C4-2B (cell line): ENCODE measurements around the gene LENG1.

Experiments used
- H3K27ac ChIP-seq: fragments of 450-650 bp; 2 replicates; pipeline ENCODE4 v1.5.1; 2017
- CTCF ChIP-seq: fragments of 450-650 bp; conservative IDR thresholded peaks from 2 replicates; pipeline ENCODE4 v1.5.1; 2017; ENCODE audit warnings: mild to moderate bottlenecking
- ZFX ChIP-seq: fragments of 450-650 bp; IDR thresholded peaks from 2 replicates; pipeline ENCODE4 v1.6.1; 2017

The LENG1 gene

GRCh38 chr19:54193011-54193410 is 33.5 kb upstream of the LENG1 start:
- no peak for TF ChIP-seq ZFX
- TF ChIP-seq CTCF = no peak
- H3K27ac ChIP-seq = no peak overlapping the region

- peak overlapping the region; percentile 86 for H3K27ac ChIP-seq
Observed at GRCh38 chr19:54191811-54192453, 32.4 kb upstream of the LENG1 start.

GRCh38 chr19:54191011-54191810 is 31.7 kb upstream of the LENG1 start, which contains the start of gene TSEN34:
Gene TSEN34 (plus strand): TSS chr19:54191308. CDS start chr19:54191365, 57 bp downstream.
- H3K27ac ChIP-seq = peak within 1 kb of the TSS; percentile 86
- TF ChIP-seq CTCF = no peak
- TF ChIP-seq ZFX = peak; percentile 72; the same call in 1 of the 2 replicates

More at GRCh38 chr19:54191811-54192453, 32.4 kb upstream of the LENG1 start:
- TF ChIP-seq ZFX (no peak), CTCF (no peak)

- H3K27ac ChIP-seq = peak overlapping the region; percentile 86
- TF ChIP-seq ZFX = no peak
- TF ChIP-seq CTCF = no peak
Observed at GRCh38 chr19:54190503-54191010, 31.0 kb upstream of the LENG1 start.

- peak overlapping the region; percentile 86 for H3K27ac ChIP-seq
- no peak for TF ChIP-seq ZFX
- TF ChIP-seq CTCF = no peak
Observed at GRCh38 chr19:54189735-54190502, 30.4 kb upstream of the LENG1 start.

GRCh38 chr19:54189145-54189734 is 29.7 kb upstream of the LENG1 start, which contains the start of gene MBOAT7:
Gene MBOAT7 (minus strand): TSS chr19:54189580. CDS start chr19:54188508, 1,072 bp downstream.
- TF ChIP-seq CTCF = no peak; the same call in 1 of the 2 replicates
- peak; percentile 63; the same call in 1 of the 2 replicates for TF ChIP-seq ZFX
- H3K27ac ChIP-seq = peak within 1 kb of the TSS; percentile 86
